Effector CD8-positive, alpha-beta T cell (primary cell): Measurements from ENCODE around the gene SHANK1.

Experiments
- DNase-seq: peaks from one replicate; lab custom pipeline; 2025; lab: John Stamatoyannopoulos, UW

SHANK1 gene

DNA sequence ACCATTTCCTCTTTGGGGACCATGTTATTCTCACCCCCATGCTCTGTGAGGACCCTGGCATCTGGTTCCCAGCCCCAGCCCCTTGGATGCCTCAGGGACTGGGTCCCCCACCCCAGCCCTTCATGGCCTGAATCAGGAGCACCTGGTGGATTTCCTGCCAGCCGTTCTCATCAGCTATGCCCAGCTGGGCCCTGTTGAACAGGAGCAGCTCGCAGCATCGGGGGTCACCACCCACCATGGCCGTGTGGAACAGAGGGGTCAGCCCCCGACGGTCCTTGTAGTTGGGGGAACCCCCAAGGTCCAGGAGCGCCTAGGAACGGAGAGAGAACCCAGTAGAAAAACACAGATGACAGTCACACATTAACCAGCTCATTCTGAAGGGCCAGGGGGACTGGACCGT is 7.8 kb downstream of the SHANK1 start:
- DNase-seq, result no peak

DNA sequence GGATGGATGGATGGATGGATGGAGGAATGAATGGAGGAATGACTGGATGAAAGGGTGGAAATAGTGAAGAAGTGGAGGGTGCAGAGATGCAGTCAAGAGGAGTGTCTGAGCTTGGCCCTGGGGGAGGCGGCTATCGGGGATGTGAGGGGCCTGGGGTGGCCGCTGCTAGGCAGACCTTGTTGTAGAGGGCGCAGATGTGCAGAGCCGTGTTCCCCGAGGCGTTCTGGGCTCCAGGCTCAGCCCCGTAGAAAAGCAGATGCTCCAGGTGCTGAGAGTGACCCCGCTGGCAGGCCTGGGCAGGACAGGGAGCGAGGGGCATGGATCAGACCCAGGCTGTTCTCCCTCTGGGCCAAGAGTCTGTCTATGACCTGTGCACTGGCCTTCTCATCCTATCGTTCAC is 8.4 kb downstream of the SHANK1 start:
- DNase-seq, result no peak

GRCh38 chr19:50710612-50711011 is 9.0 kb downstream of the SHANK1 start:
- no peak for DNase-seq

GRCh38 chr19:50710094-50710493 is 9.5 kb downstream of the SHANK1 start:
- DNase-seq, result no peak

DNA sequence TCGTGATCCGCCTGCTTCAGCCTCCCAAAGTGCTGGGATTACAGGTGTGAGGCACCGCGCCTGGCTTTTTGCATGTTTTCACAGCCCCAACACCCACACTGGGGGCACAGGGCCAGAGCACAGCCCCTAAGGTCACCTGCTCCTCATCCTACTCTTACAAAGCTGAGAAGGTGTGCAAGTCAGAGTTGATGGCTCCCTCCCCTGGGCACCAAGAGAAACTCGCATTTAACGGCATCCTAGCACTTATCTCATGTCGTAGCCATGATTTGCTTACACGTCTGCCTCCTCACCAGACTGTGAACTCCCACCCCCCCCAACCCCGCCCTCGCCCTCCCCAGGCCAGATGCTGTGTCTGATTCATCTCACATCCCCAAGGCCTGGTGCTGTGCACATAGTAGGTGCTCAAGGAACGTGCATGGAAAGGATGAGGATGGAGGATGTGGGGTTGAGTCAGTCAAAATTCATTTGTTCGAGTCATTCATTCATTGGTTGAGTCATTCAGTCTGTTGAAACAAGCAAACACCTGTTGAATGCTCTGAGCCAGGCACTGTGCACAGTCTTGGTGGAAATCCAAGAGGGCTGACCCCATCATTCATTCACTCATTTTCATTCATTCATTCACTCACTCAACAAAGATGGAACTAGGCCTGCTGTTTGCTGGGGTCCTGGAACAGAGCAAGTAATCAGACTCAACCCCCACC is 11.3 kb downstream of the SHANK1 start:
- no peak for DNase-seq

GRCh38 chr19:50706387-50706786 is 13.2 kb downstream of the SHANK1 start:
- DNase-seq, result no peak

DNA sequence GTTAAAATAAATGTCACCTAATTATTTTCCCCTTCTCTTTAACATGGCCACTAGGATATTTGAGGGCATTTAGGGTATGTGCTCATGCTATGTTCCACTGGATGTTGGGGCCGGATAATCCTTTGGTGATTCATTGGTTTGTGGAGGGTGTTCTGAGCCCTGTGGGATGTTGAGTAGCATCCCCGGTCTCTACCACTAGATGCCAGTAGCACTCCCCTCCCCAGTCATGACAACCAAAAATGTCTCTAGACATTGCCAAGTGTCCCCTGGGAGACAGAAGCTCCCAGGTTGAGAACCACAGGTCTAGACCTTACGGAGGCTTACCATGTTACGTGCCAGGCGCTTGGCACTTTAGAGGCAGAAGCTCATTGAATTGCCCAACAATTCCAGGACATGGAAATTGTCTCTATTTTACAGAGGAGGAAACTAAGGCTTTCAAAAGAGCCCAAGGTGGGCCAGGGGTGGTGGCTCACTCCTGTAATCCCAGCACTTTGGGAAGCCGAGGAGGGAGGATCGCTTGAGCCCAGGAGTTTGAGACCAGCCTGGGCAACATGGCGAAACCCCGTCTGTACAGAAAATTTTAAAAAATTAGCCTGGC is 14.1 kb downstream of the SHANK1 start:
- no peak for DNase-seq

- DNase-seq, result no peak
Measured at GRCh38 chr19:50703915-50704796, 15.4 kb downstream of the SHANK1 start.

DNA sequence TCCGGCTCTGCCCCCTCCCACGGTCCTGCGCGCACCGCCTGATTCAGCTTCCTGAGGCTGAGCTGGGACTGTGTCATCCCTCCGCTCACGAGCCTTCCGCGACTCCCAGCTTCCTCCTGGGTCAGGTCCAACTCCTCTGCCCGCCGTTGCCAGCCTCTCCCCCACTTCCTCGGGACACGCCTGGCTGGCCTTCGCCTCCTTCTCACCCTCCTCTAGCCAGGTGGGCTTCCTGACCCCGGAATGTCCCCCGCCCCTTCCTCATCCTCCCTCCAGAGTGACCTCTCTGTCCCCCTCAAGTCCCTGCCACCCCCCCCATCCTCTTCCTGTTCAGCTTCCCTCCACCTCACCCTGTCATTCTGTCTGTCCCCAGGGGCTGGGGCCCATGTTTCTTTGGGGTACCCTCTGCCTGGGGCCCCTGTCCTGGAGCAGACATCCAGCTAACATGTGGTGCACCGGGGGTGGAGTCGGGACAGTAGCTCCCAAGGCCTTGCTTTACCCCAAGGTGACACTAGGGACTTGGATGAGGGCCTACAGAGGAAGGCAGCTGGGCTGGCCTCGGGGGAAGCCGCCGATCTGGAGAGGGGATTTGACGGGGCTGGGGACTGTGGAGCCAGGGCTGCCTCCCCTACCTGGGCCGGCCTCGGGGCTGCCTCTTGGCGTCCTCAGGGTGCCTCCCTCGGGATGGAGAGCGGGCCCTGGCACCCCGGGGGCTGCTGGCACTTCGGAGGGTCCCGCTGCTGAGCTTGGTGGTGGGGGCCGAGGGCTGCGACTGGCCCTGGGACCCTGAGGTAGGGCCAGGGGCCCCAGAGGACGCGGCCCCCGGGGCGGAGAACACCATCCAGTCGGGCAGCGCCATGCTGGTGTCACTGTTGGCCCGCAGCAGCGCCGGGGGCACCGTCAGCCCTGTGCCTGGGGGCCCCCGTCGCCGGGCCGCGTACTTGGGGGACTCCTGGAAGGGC is 16.5 kb downstream of the SHANK1 start:
- DNase-seq, result no peak

- DNase-seq, result no peak
Measured at GRCh38 chr19:50702158-50702870, 17.3 kb downstream of the SHANK1 start.

- no peak for DNase-seq
Measured at GRCh38 chr19:50701367-50701985, 18.1 kb downstream of the SHANK1 start.

- DNase-seq, result no peak
Measured at GRCh38 chr19:50697414-50698124, 22.0 kb downstream of the SHANK1 start.

- no peak for DNase-seq
Measured at GRCh38 chr19:50696094-50696483, 23.5 kb downstream of the SHANK1 start.

- no peak for DNase-seq
Measured at GRCh38 chr19:50695251-50696093, 24.1 kb downstream of the SHANK1 start.

- DNase-seq, result no peak
Measured at GRCh38 chr19:50694815-50695145, 24.8 kb downstream of the SHANK1 start.

- DNase-seq, result no peak
Measured at GRCh38 chr19:50693064-50693975, 26.3 kb downstream of the SHANK1 start.

DNA sequence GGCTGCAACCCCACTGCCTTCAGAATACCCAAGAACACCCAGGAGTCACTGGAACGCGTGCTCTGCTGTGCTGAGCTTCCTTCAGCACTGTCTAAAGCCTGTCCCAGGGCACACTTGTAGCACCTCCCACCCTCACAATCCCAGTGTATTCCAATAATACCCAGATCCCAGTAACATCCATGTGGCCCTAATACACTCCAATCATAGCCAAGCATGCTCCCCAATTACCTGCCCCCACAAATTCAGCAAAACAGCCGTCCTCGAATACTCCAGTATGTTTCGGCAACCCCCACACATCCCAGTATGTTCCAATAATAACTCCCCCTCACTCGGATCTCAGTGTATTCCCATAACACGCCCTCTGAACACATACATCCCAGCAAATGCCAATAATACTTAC is 29.2 kb downstream of the SHANK1 start:
- DNase-seq, result no peak

- DNase-seq, result no peak
Measured at GRCh38 chr19:50688766-50689165, 30.8 kb downstream of the SHANK1 start.
